ENCODE measurements around the gene DYNLRB1.

Gene DYNLRB1

DNA sequence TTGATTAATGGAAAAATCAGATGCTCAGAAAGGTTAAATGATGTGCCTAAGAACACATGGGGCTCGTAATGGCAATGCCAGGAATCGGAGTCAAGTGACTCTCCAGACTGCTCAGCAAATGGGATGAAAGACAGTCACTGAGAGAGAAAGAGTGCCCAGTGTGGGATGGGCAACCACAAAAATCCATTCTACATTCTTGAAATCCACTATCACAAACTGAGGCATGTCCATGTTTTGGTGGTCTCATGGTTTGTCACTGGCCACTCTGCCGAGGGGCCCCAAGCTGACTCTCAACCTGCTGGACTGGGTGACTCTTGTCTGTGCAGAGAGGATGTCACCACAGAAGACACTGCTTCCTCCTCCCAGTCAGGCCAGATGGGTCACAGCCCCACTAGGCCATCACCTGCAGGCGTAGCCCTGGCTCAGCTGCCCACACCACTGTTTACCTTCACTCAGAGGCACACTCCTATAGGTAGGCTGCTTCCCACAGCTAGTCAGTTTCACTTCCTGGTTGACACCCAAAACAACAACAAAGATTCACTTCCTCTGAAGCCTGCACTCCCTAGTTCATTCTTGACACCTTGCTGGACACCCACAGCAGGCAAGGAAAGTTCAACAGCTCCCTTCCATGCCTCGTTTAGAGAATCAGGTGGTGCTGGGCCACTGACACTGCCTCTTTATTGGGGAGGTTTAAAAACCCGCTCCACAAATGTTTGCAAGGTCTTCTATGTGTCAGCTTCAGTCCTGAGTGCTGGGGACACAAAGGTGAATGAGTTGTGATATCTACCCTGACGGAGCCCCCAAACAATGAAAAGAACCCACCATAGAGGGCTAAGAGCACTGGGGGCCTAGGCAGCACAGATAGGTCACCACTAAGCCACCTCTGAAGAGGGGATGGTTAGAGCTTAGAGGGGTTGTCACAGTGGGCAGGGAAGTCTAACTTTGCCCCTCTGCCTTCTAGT, 64.0 kb downstream of the DYNLRB1 start:
- no peak for DNase-seq

DNA sequence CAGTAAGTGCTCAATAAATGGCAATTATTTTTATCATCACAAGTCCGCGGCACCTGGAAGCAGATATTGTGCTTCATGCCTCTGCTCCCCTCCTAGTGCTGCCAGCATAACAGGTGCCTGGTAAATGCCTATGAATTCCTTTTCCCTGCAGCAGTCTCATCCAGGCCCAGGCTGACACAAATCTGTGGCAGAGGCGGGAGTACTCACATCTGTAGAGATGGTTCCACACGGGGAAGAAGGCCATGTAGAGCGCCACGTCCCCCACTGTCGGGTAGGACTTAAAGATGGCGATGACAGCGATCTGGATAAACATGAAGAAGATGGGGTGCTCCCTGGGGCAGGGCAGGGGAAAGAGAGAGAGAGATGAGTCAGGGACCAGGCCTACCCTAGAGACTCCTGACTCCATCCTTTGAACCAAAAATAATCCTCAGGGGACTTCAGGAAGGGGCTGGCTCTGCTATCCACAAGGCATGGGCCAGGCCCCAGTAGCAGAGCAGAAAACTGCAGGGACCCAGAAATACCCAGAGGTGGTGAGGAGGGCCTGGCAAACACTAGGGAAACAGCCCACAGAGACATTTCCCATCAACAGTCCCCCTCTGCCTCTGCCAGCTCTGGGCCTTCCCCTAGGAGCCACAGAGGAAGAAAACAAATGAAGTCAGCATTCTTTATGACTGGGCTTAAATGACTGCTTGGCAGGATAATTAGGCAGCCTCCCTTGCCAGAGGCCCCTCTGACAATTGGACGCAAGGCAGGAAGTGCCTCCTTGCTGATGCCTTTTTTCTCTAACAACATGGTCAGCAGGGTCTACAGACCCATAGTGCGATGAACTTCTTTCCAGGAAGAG, 65.3 kb downstream of the DYNLRB1 start:
- DNase-seq, result peak; percentile 66

- DNase-seq, result no peak
These were observed 66.0 kb downstream of the DYNLRB1 start for GRCh38 chr20:34582221-34582620.

GRCh38 chr20:34582911-34583310, 66.7 kb downstream of the DYNLRB1 start:
- no peak for DNase-seq

DNA sequence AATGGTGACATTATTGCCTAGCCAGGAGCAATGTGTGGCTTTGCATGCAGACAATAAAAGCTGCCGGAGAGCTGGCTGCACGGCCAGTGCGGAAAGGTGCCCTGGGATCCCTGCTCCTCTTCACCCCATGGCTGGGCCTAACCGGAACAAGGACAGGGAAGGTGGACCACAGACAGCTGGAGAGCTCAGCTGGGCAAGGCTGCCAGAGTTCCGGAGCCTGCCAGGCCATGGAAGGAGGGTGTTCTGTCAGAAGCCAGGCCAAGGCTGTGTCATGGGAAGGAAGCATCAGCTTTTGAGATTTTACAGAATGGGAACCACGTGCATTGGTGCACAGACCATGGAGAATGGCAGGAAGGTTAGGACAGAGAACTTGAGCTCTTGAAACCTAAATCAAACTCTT, 67.3 kb downstream of the DYNLRB1 start:
- no peak for DNase-seq

DNA sequence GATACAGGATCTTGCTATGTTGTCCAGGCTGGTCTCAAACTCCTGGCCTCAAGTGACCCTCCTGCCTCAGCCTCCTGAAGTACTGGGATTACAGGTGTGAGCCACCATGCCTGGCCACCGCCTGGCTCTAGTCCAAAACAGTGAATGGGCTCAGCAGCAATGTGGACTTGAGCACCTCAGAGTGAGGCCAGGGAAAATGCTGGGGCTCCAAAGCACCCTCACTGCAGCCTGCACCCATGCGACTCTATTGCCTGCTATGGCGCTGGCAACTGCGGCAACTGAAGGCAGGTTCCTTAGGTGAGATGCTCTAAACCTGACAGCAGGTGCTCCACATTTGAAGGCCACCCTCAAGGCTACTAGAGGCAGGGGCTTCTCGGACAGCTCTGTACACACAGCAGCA, 68.8 kb downstream of the DYNLRB1 start:
- DNase-seq, result no peak

GRCh38 chr20:34586488-34587163, 70.4 kb downstream of the DYNLRB1 start:
- no peak for DNase-seq

Data from fibroblast of skin of right quadriceps (primary cell).